OCI-LY3 (cell line): Measurements from ENCODE around the gene LDAF1.

Experiments
- H2AFZ ChIP-seq: fragments of 200-600, 300-600 bp; shearing (Covaris generic); 2 replicates; pipeline ENCODE4 v1.6.0; 2014; ENCODE audit warnings: antibody characterized with exemption, low read depth, low read length
- H3K27ac ChIP-seq: fragments of 200-600, 300-600 bp; sonication (generic); 2 replicates; pipeline ENCODE4 v1.5.1; 2014; ENCODE audit warnings: mild to moderate bottlenecking, low read length, moderate library complexity, mixed read lengths
- H3K27me3 ChIP-seq: fragments of 200-600, 300-600 bp; sonication (generic); 2 replicates; pipeline ENCODE4 v1.6.1; 2014; ENCODE audit warnings: low read depth, low read length, mixed read lengths
- H3K36me3 ChIP-seq: fragments of 200-600, 300-600 bp; sonication (generic); replicated peaks from 2 replicates; pipeline ENCODE3; 2014; ENCODE audit warnings: low read depth, low read length, mixed read lengths
- H3K4me1 ChIP-seq: fragments of 300-600, 200-600 bp; sonication (generic); 2 replicates; pipeline ENCODE4 v1.6.1; 2014; ENCODE audit warnings: low read length, mixed read lengths
- H3K4me2 ChIP-seq: fragments of 200-600, 300-600 bp; sonication (generic); 2 replicates; pipeline ENCODE4 v1.6.1; 2014; ENCODE audit warnings: low read length, mixed read lengths
- H3K4me3 ChIP-seq: fragments of 300-600, 200-600 bp; sonication (generic); 2 replicates; pipeline ENCODE4 v1.5.1; 2014; ENCODE audit warnings: antibody characterized with exemption, mild to moderate bottlenecking, low read length, moderate library complexity
- H3K79me2 ChIP-seq: fragments of 300-600, 200-600 bp; shearing (Covaris generic); 2 replicates; pipeline ENCODE4 v1.6.1; 2014; ENCODE audit warnings: mild to moderate bottlenecking, low read length, mixed read lengths
- H3K9ac ChIP-seq: fragments of 300-600, 200-600 bp; shearing (Covaris generic); 2 replicates; pipeline ENCODE4 v1.6.0; 2014; ENCODE audit warnings: mild to moderate bottlenecking, low read length, moderate library complexity
- H3K9me3 ChIP-seq: fragments of 200-600, 300-600 bp; shearing (Covaris generic); 2 replicates; pipeline ENCODE4 v1.6.1; 2014; ENCODE audit warnings: low read length, mixed read lengths; ENCODE audit not compliant: insufficient read depth
- H4K20me1 ChIP-seq: fragments of 200-600, 300-600 bp; sonication (generic); 2 replicates; pipeline ENCODE4 v1.6.1; 2016; ENCODE audit warnings: low read length, mixed read lengths; ENCODE audit not compliant: insufficient read depth
- CTCF ChIP-seq: fragments of 200-600, 300-600 bp; sonication (generic); IDR thresholded peaks from 2 replicates; pipeline ENCODE4 v1.5.1; 2014; ENCODE audit warnings: antibody characterized with exemption, low read length, low read depth
- EZH2phosphoT487 ChIP-seq: fragments of 200-600 bp; shearing (Covaris generic); IDR thresholded peaks from 2 replicates; pipeline ENCODE4 v1.6.1; 2018; ENCODE audit warnings: antibody characterized with exemption, mixed run types, low read depth

Gene LDAF1

DNA sequence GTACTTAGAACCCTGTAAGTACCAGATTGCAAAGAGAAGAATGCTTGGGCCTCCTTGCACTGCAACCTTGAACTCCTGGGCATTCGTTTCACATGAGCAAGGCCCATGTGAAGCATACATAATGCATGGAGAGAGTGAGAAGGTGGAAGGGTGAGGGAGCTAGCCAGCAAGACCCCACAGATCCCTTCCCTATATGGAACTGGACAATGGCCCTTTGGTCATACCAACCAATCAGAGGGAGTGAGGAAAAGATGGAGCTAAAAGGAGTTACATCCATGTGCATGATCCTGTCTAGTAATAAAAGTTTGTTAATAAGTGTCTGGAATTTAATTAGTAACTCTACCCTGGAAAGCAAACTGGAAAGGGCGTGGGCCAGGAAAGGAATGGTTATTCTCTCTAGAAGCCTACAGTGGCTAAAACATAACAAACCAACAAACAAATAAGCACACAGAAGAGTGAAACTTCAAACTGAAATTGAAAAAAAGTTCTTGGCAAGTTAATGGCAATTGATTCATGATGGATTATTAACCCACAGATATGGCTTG, 37.4 kb upstream of the LDAF1 start:
- Histone ChIP-seq H2AFZ (no peak overlapping the region), H3K27ac (no peak overlapping the region), H3K27me3 (no peaks in the 10 kb centered on the region), H3K9ac (no peak overlapping the region), H3K36me3 (no peaks in the 10 kb centered on the region), H3K79me2 (no peaks in the 10 kb centered on the region), H3K9me3 (no peaks in the 10 kb centered on the region), H3K4me3 (no peak overlapping the region), H4K20me1 (no peaks in the 10 kb centered on the region), H3K4me1 (peaks cover 6% of the 10 kb centered on the region), H3K4me2 (no peak overlapping the region)
- TF ChIP-seq CTCF (no peak), EZH2phosphoT487 (no peak)

DNA sequence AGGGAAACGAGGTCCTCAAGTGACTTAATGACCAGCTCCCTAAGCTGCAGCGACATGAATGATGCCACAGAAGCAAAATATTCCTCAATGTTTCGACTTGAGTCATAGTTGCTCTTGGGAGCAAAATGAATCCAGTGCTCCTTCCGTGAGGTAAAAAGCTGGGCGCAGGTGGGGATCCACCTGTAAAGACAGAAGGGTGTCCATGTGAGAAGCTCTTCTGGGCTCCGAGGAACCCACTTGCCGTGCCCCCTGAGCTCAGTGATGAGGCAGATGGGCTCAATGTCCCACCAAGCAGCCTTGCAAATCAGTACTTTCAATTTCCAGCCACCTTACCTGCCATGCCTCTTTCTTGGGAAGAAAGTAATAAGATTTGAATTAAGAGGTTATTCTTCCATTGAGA, 33.3 kb upstream of the LDAF1 start:
- Histone ChIP-seq H3K9me3 (no peaks in the 10 kb centered on the region), H3K9ac (no peak overlapping the region), H3K4me1 (no peaks in the 10 kb centered on the region), H3K4me2 (no peak overlapping the region), H3K27ac (no peak overlapping the region), H4K20me1 (no peaks in the 10 kb centered on the region), H3K79me2 (no peaks in the 10 kb centered on the region), H3K4me3 (no peak overlapping the region), H2AFZ (no peak overlapping the region), H3K36me3 (no peaks in the 10 kb centered on the region), H3K27me3 (no peaks in the 10 kb centered on the region)
- no peak for TF ChIP-seq EZH2phosphoT487
- no peak for TF ChIP-seq CTCF

- H3K4me3 ChIP-seq = no peak overlapping the region
- H3K36me3 ChIP-seq = no peaks in the 10 kb centered on the region
- H3K4me2 ChIP-seq = no peak overlapping the region
- H3K9ac ChIP-seq = no peak overlapping the region
- H3K4me1 ChIP-seq = no peaks in the 10 kb centered on the region
- H3K27me3 ChIP-seq = no peaks in the 10 kb centered on the region
- no peaks in the 10 kb centered on the region for H4K20me1 ChIP-seq
- TF ChIP-seq CTCF (no peak), EZH2phosphoT487 (no peak)
- H3K9me3 ChIP-seq = no peaks in the 10 kb centered on the region
- no peak overlapping the region for H2AFZ ChIP-seq
- no peak overlapping the region for H3K27ac ChIP-seq
- no peaks in the 10 kb centered on the region for H3K79me2 ChIP-seq
These were observed 32.0 kb upstream of the LDAF1 start for GRCh38 chr16:21126518-21126917.

- Histone ChIP-seq H2AFZ (no peak overlapping the region), H3K36me3 (no peaks in the 10 kb centered on the region), H3K4me2 (no peak overlapping the region), H3K4me1 (no peaks in the 10 kb centered on the region), H3K9me3 (no peaks in the 10 kb centered on the region), H4K20me1 (no peaks in the 10 kb centered on the region), H3K79me2 (no peaks in the 10 kb centered on the region), H3K27me3 (peaks cover 6% of the 10 kb centered on the region), H3K4me3 (no peak overlapping the region), H3K9ac (no peak overlapping the region), H3K27ac (no peak overlapping the region)
- TF ChIP-seq CTCF (no peak), EZH2phosphoT487 (no peak)
These were observed 29.5 kb upstream of the LDAF1 start for GRCh38 chr16:21128991-21129390.
